HepG2 (cell line): ENCODE measurements around the gene EHD1. TPM values are rescaled to one million over a fixed set of nuclear protein-coding genes. Genes with fewer than 3 reads are reported as not detected.
A peak's percentile ranks its signal among the peaks of the same experiment; 100 is the strongest.

Experiments
- EEA1 ChIP-seq: sonication (generic); formaldehyde crosslinking; IDR thresholded peaks from 2 replicates; pipeline ENCODE4 v1.5.1; 2020; ENCODE audit warnings: mild to moderate bottlenecking, missing genetic modification reagents, borderline replicate concordance
- HDAC1 ChIP-seq: sonication (generic); formaldehyde crosslinking; IDR thresholded peaks from 2 replicates; pipeline ENCODE4 v1.5.1; 2020; ENCODE audit warnings: mild to moderate bottlenecking, missing genetic modification reagents
- HNF1B ChIP-seq: sonication (generic); formaldehyde crosslinking; IDR thresholded peaks from 2 replicates; pipeline ENCODE4 v1.5.1; 2020; ENCODE audit warnings: mild to moderate bottlenecking, moderate library complexity, missing genetic modification reagents
- KDM2A ChIP-seq: sonication (generic); formaldehyde crosslinking; IDR thresholded peaks from 2 replicates; pipeline ENCODE4 v1.4.0; 2020; ENCODE audit warnings: low read depth, missing genetic modification reagents, borderline replicate concordance
- LCORL ChIP-seq, 2 experiments: fragments of 450-650 bp in 1 of 2; sonication (generic) in 1 of 2; formaldehyde crosslinking in 1 of 2; IDR thresholded peaks; 2 replicates each; pipeline versions ENCODE4 v1.5.0 to v1.6.1; 2017 to 2020; ENCODE audit warnings: antibody characterized with exemption in 1 of 2, missing genetic modification reagents in 1 of 2
- MTA1 ChIP-seq: sonication (generic); formaldehyde crosslinking; IDR thresholded peaks from 2 replicates; pipeline ENCODE4 v1.4.0; 2020; ENCODE audit warnings: missing genetic modification reagents, mild to moderate bottlenecking, borderline replicate concordance
- MZF1 ChIP-seq: sonication (generic); formaldehyde crosslinking; IDR thresholded peaks from 2 replicates; pipeline ENCODE4 v1.8.1; 2023; ENCODE audit warnings: mild to moderate bottlenecking, missing genetic modification reagents, borderline replicate concordance
- NAIF1 ChIP-seq: sonication (generic); formaldehyde crosslinking; IDR thresholded peaks from 2 replicates; pipeline ENCODE4 v1.5.0; 2020; ENCODE audit warnings: mild to moderate bottlenecking, missing genetic modification reagents, borderline replicate concordance
- NFYB ChIP-seq: sonication (generic); formaldehyde crosslinking; IDR thresholded peaks from 2 replicates; pipeline ENCODE4 v1.4.0; 2020; ENCODE audit warnings: missing genetic modification reagents
- PHF5A ChIP-seq: IDR thresholded peaks from one replicate; pipeline ENCODE4 v1.6.1; 2018; ENCODE audit warnings: low read depth, missing genetic modification reagents; ENCODE audit not compliant: unreplicated experiment
- PLSCR1 ChIP-seq: sonication (generic); formaldehyde crosslinking; IDR thresholded peaks from 2 replicates; pipeline ENCODE4 v1.5.0; 2020; ENCODE audit warnings: missing genetic modification reagents, mild to moderate bottlenecking, borderline replicate concordance
- REXO4 ChIP-seq: sonication (generic); formaldehyde crosslinking; IDR thresholded peaks from 2 replicates; pipeline ENCODE4 v1.8.0; 2022; ENCODE audit warnings: missing genetic modification reagents, mild to moderate bottlenecking, borderline replicate concordance
- RORA ChIP-seq: sonication (generic); formaldehyde crosslinking; IDR thresholded peaks from 2 replicates; pipeline ENCODE4 v1.5.0; 2020; ENCODE audit warnings: mild to moderate bottlenecking, missing genetic modification reagents, moderate library complexity
- ZFP90 ChIP-seq: sonication (generic); formaldehyde crosslinking; IDR thresholded peaks from 2 replicates; pipeline ENCODE4 v1.8.0; 2022; ENCODE audit warnings: missing genetic modification reagents, mild to moderate bottlenecking, inconsistent platforms, borderline replicate concordance
- ZIK1 ChIP-seq: sonication (generic); formaldehyde crosslinking; IDR thresholded peaks from 2 replicates; pipeline ENCODE4 v1.5.0; 2020; ENCODE audit warnings: mild to moderate bottlenecking, low read depth, missing genetic modification reagents, borderline replicate concordance
- ZKSCAN8 ChIP-seq: IDR thresholded peaks from 2 replicates; pipeline ENCODE4 v1.6.1; 2016; ENCODE audit warnings: borderline replicate concordance, missing genetic modification reagents, missing compliant biosample characterization
- ZNF124 ChIP-seq: sonication (generic); formaldehyde crosslinking; IDR thresholded peaks from 2 replicates; pipeline ENCODE4 v1.4.0; 2020; ENCODE audit warnings: missing genetic modification reagents
- ZNF460 ChIP-seq: sonication (generic); formaldehyde crosslinking; IDR thresholded peaks from 2 replicates; pipeline ENCODE4 v1.5.1; 2020; ENCODE audit warnings: missing genetic modification reagents, mild to moderate bottlenecking, borderline replicate concordance
- ZNF563 ChIP-seq: sonication (generic); formaldehyde crosslinking; IDR thresholded peaks from 2 replicates; pipeline ENCODE4 v1.8.0; 2022; ENCODE audit warnings: mild to moderate bottlenecking, moderate library complexity, missing genetic modification reagents
- ZNF710 ChIP-seq: sonication (generic); formaldehyde crosslinking; IDR thresholded peaks from 2 replicates; pipeline ENCODE4 v1.5.0; 2020; ENCODE audit warnings: mild to moderate bottlenecking, missing genetic modification reagents, borderline replicate concordance
- polyA plus RNA-seq, 8 experiments: library from polyadenylated mRNA; depleted of rRNA in 3 of 8; stranded (reverse) in 7 of 8; unstranded in 1 of 8; fragments of >200 nt; fragmentation: Illumina TruSeq in 4 of 8; extraction: Trizol in 4 of 8; gene quantifications; 2 replicates each; pipeline versions ENCODE4 v1.2.1 to v1.2.3, GENCODE V29; 2011 to 2016; ENCODE audit warnings: low read depth in 4 of 8, missing spikeins in 1 of 8, mixed read lengths in 1 of 8; ENCODE audit not compliant: insufficient read depth in 1 of 8
- total RNA-seq, 5 experiments: library from RNA; depleted of rRNA; stranded (reverse); fragments of >200 nt; fragmentation: Illumina TruSeq; extraction: Trizol; gene quantifications; 2 replicates each; pipeline ENCODE4 v1.2.3, GENCODE V29; 2016; ENCODE audit warnings: low read depth in 1 of 5
- TF ChIP-seq, protein P1 (sequence below): IDR thresholded peaks from 2 replicates; pipeline ENCODE4 v1.6.1; 2016; ENCODE audit warnings: missing compliant biosample characterization, missing genetic modification reagents, borderline replicate concordance

The EHD1 gene
- total and polyA plus RNA-seq, 2 of the 13 experiments (the other 11 are each of a cell fraction or from before 2014, with no cell fraction given): 23.6 to 26.6 TPM

- TF ChIP-seq RORA (CRISPR knock-in tag) (no peak), MZF1 (no peak), ZNF460 (CRISPR knock-in tag) (no peak), HNF1B (peak; percentile 69), MTA1 (CRISPR knock-in tag) (peak; percentile 30; the same call in 1 of the 2 replicates), ZNF563 (CRISPR knock-in tag) (no peak), PHF5A (CRISPR knock-in tag) (no peak), ZFP90 (CRISPR knock-in tag) (no peak), PLSCR1 (CRISPR knock-in tag) (no peak), NAIF1 (CRISPR knock-in tag) (no peak), ZKSCAN8 (no peak), ZNF710 (CRISPR knock-in tag) (no peak), LCORL (IDR thresholded peaks at IDR 0.05) (no peak), LCORL (CRISPR knock-in tag; IDR thresholded peaks at IDR 0.05) (no peak), HDAC1 (CRISPR knock-in tag) (0 out of 2 replicates have a peak, but pooled peaks have one; percentile 12), ZIK1 (CRISPR knock-in tag) (no peak), EEA1 (CRISPR knock-in tag) (no peak), ZNF124 (peak; percentile 65; the same call in 1 of the 2 replicates), NFYB (CRISPR knock-in tag) (no peak), KDM2A (CRISPR knock-in tag) (no peak), REXO4 (CRISPR knock-in tag) (no peak)
- TF ChIP-seq, protein P1, sequence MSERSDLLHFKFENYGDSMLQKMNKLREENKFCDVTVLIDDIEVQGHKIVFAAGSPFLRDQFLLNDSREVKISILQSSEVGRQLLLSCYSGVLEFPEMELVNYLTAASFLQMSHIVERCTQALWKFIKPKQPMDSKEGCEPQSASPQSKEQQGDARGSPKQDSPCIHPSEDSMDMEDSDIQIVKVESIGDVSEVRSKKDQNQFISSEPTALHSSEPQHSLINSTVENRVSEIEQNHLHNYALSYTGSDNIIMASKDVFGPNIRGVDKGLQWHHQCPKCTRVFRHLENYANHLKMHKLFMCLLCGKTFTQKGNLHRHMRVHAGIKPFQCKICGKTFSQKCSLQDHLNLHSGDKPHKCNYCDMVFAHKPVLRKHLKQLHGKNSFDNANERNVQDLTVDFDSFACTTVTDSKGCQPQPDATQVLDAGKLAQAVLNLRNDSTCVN (CRISPR knock-in tag): no peak
Observed at GRCh38 chr11:64891215-64891848, 12.9 kb upstream of the EHD1 start (continued).
